H9 (cell line): Measurements from ENCODE around the gene RBP2. TPM values are rescaled to one million over a fixed set of nuclear protein-coding genes. Genes with fewer than 3 reads are reported as not detected.

ENCODE experiments used
- DNase-seq: peaks from one replicate; pipeline ENCODE4 v3.0.0-alpha.2; 2017
- H2AFZ ChIP-seq: one replicate; pipeline ENCODE4 v1.6.1; 2013; ENCODE audit warnings: mild to moderate bottlenecking, low read length, control low read depth, moderate library complexity
- H2AK5ac ChIP-seq: 2 replicates; pipeline ENCODE4 v1.6.1; 2013; ENCODE audit warnings: low read length, control low read depth, mixed read lengths; ENCODE audit not compliant: insufficient read length
- H2BK120ac ChIP-seq: one replicate; pipeline ENCODE4 v1.6.1; 2013; ENCODE audit warnings: low read depth, mild to moderate bottlenecking, low read length, control low read depth, inconsistent platforms; ENCODE audit not compliant: poor library complexity, severe bottlenecking
- H2BK12ac ChIP-seq: 2 replicates; pipeline ENCODE4 v1.6.1; 2013; ENCODE audit warnings: low read length, control low read depth, mixed read lengths, low read depth; ENCODE audit not compliant: insufficient read length
- H2BK15ac ChIP-seq: 2 replicates; pipeline ENCODE4 v1.6.1; 2013; ENCODE audit warnings: low read depth, low read length, control low read depth
- H2BK20ac ChIP-seq: one replicate; pipeline ENCODE4 v1.6.1; 2013; ENCODE audit warnings: low read depth, mild to moderate bottlenecking, low read length, control low read depth, inconsistent platforms; ENCODE audit not compliant: poor library complexity, severe bottlenecking
- H2BK5ac ChIP-seq: 2 replicates; pipeline ENCODE4 v1.6.1; 2013; ENCODE audit warnings: low read length, control low read depth, mixed read lengths; ENCODE audit not compliant: insufficient read length
- H3K14ac ChIP-seq: 2 replicates; pipeline ENCODE4 v1.6.1; 2013; ENCODE audit warnings: low read length, control low read depth; ENCODE audit not compliant: insufficient read depth
- H3K18ac ChIP-seq: 2 replicates; pipeline ENCODE4 v1.6.1; 2013; ENCODE audit warnings: low read depth, mild to moderate bottlenecking, mixed read lengths, low read length, control low read depth; ENCODE audit not compliant: insufficient read length
- H3K23ac ChIP-seq: 2 replicates; pipeline ENCODE4 v1.6.1; 2013; ENCODE audit warnings: low read length, control low read depth, mixed read lengths, low read depth; ENCODE audit not compliant: insufficient read length
- H3K23me2 ChIP-seq: 2 replicates; pipeline ENCODE4 v1.6.1; 2013; ENCODE audit warnings: low read depth, mild to moderate bottlenecking, mixed read lengths, low read length, control low read depth; ENCODE audit not compliant: insufficient read length, poor library complexity, severe bottlenecking
- H3K27ac ChIP-seq: 2 replicates; pipeline ENCODE4 v1.5.1; 2013; ENCODE audit warnings: low read length, control low read depth, mixed read lengths, low read depth; ENCODE audit not compliant: insufficient read length
- H3K27me3 ChIP-seq: 2 replicates; pipeline ENCODE4 v1.6.1; 2013; ENCODE audit warnings: low read length, control low read depth, inconsistent platforms; ENCODE audit not compliant: insufficient read depth
- H3K4ac ChIP-seq: 2 replicates; pipeline ENCODE4 v1.6.1; 2013; ENCODE audit warnings: low read depth, mild to moderate bottlenecking, control low read depth, inconsistent platforms, low read length, moderate library complexity
- H3K4me1 ChIP-seq: 2 replicates; pipeline ENCODE4 v1.6.1; 2013; ENCODE audit warnings: low read length, control low read depth, inconsistent platforms; ENCODE audit not compliant: insufficient read depth
- H3K4me2 ChIP-seq: 2 replicates; pipeline ENCODE4 v1.6.1; 2013; ENCODE audit warnings: low read length, control low read depth, mixed read lengths; ENCODE audit not compliant: insufficient read length, insufficient read depth
- H3K56ac ChIP-seq: 2 replicates; pipeline ENCODE4 v1.6.1; 2013; ENCODE audit warnings: low read depth, mild to moderate bottlenecking, mixed read lengths, low read length, control low read depth; ENCODE audit not compliant: insufficient read length
- H3K79me1 ChIP-seq: 2 replicates; pipeline ENCODE4 v1.6.1; 2013; ENCODE audit warnings: low read depth, mild to moderate bottlenecking, moderate library complexity, low read length, control low read depth, inconsistent platforms; ENCODE audit not compliant: insufficient read depth, poor library complexity, severe bottlenecking
- H3K79me2 ChIP-seq: 2 replicates; pipeline ENCODE4 v1.6.1; 2013; ENCODE audit warnings: low read length, control low read depth, inconsistent platforms; ENCODE audit not compliant: insufficient read depth
- H3K9ac ChIP-seq: 2 replicates; pipeline ENCODE4 v1.6.1; 2013; ENCODE audit warnings: low read length, control low read depth, mixed read lengths; ENCODE audit not compliant: insufficient read length; ENCODE audit errors: extremely low read depth
- H3K9me3 ChIP-seq: one replicate; pipeline ENCODE4 v1.6.1; 2013; ENCODE audit warnings: low read depth, low read length, inconsistent platforms; ENCODE audit not compliant: control insufficient read depth
- H3T11ph ChIP-seq: one replicate; pipeline ENCODE4 v1.6.1; 2013; ENCODE audit warnings: mild to moderate bottlenecking, low read length, control low read depth, inconsistent platforms
- H4K20me1 ChIP-seq: one replicate; pipeline ENCODE4 v1.6.1; 2013; ENCODE audit not compliant: control insufficient read depth, insufficient read length, insufficient read depth
- H4K5ac ChIP-seq: 2 replicates; pipeline ENCODE4 v1.6.1; 2013; ENCODE audit warnings: low read depth, mild to moderate bottlenecking, mixed read lengths, low read length, control low read depth; ENCODE audit not compliant: insufficient read length
- H4K8ac ChIP-seq: replicated peaks from 2 replicates; pipeline ENCODE4 v1.6.1; 2013; ENCODE audit warnings: low read length, control low read depth, mixed read lengths, low read depth; ENCODE audit not compliant: insufficient read length
- H4K91ac ChIP-seq: 2 replicates; pipeline ENCODE4 v1.6.1; 2013; ENCODE audit warnings: low read depth, mild to moderate bottlenecking, moderate library complexity, mixed read lengths, low read length, control low read depth; ENCODE audit not compliant: insufficient read length
- H3K27ac Mint-ChIP-seq, 3 experiments: 2 replicates in 2 of 3; 3 replicates in 1 of 3; pipeline ENCODE4 v1.8.0; 2020 to 2021; ENCODE audit warnings: mixed read lengths in 3 of 3, mild to moderate bottlenecking in 1 of 3, moderate library complexity in 1 of 3
- H3K27me3 Mint-ChIP-seq: 2 replicates; pipeline ENCODE4 v1.8.0; 2021; ENCODE audit warnings: low read depth, mild to moderate bottlenecking, moderate library complexity, mixed read lengths
- H3K36me3 Mint-ChIP-seq, 3 experiments: 2 replicates in 2 of 3; 3 replicates in 1 of 3; pipeline ENCODE4 v1.8.0; 2020 to 2021; ENCODE audit warnings: low read depth in 3 of 3, mixed read lengths in 3 of 3; ENCODE audit not compliant: insufficient read depth in 1 of 3
- H3K4me1 Mint-ChIP-seq, 2 experiments: 2 replicates each; pipeline ENCODE4 v1.8.0; 2020; ENCODE audit warnings: mixed read lengths in 2 of 2
- H3K4me3 Mint-ChIP-seq, 2 experiments: 2 replicates in 1 of 2; 3 replicates in 1 of 2; pipeline ENCODE4 v1.8.0; 2020 to 2021; ENCODE audit warnings: mild to moderate bottlenecking in 2 of 2, mixed read lengths in 2 of 2, moderate library complexity in 1 of 2
- H3K9me3 Mint-ChIP-seq, 2 experiments: 2 replicates in 1 of 2; 3 replicates in 1 of 2; pipeline ENCODE4 v1.8.0; 2020; ENCODE audit warnings: mild to moderate bottlenecking in 2 of 2, mixed read lengths in 2 of 2, moderate library complexity in 1 of 2
- WGBS: extraction: QIAGEN DNeasy Blood & Tissue Kit; methylation state at CpG from one replicate; pipeline ENCODE4 v1.1.7; 2013; ENCODE audit warnings: missing lambda C conversion rate, low lambda C conversion rate, mixed read lengths; ENCODE audit not compliant: insufficient read length; ENCODE audit errors: extremely low coverage; 5-methylcytosine and 5-hydroxymethylcytosine counted together
- total RNA-seq: library from RNA; stranded (reverse); gene quantifications from 2 replicates; pipeline ENCODE4 v1.2.1, GENCODE V29; 2021
- TF ChIP-seq, protein P1 (sequence below): fragments of 200-600 bp; sonication (generic); conservative IDR thresholded peaks from 3 replicates; pipeline ENCODE4 v1.8.0; 2021; ENCODE audit warnings: antibody characterized with exemption, mild to moderate bottlenecking

Gene RBP2
- total RNA-seq, 1 experiment from 2014 or later: not detected

DNA sequence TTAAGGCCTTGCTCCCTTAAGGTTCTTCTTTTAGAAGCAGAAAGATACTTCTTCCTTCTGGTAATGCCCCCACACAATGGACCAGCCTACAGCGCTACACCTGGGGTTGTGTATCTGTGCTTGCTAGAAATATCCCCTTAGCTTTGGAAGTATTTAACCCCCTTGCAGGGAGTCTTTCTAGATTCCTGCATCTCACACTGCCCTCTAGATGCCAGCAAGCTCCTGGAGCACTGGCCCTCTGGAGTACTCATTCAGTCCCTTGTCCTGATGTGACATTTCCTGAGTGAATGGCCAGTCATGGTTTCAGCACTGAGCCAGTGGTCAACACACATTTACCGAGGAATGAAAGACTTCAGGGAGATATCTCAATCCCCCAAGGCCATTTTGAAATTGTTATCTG is 30.4 kb upstream of the RBP2 start:
- no peak overlapping the region for H3K14ac ChIP-seq

More for the DNA sequence above, 30.4 kb upstream of the RBP2 start:
- no peak overlapping the region for H3T11ph ChIP-seq
- no peak overlapping the region for H3K56ac ChIP-seq
- H3K79me2 ChIP-seq: no peaks in the 10 kb centered on the region
- no peak overlapping the region for H3K23ac ChIP-seq
- H3K27ac Mint-ChIP-seq: no peak overlapping the region
- DNase-seq: peak; percentile 52
- no peak overlapping the region for H2BK20ac ChIP-seq
- no peak overlapping the region for H3K4ac ChIP-seq
- H3K4me1 Mint-ChIP-seq: no peaks in the 10 kb centered on the region
- no peaks in the 10 kb centered on the region for H3K27me3 Mint-ChIP-seq
- H3K4me3 Mint-ChIP-seq: no peak overlapping the region
- H3K79me1 ChIP-seq: no peaks in the 10 kb centered on the region
- H4K91ac ChIP-seq: no peak overlapping the region
- WGBS: no CpG with 5 or more reads among the region's 2 CpGs
- no peaks in the 10 kb centered on the region for H3K27me3 ChIP-seq
- no peaks in the 10 kb centered on the region for H3K9me3 ChIP-seq
- no peak overlapping the region for H4K5ac ChIP-seq
- H3K4me2 ChIP-seq: no peak overlapping the region
- H3K4me1 ChIP-seq: no peaks in the 10 kb centered on the region
- no peak overlapping the region for H4K8ac ChIP-seq
- no peak overlapping the region for H2AFZ ChIP-seq
- no peak overlapping the region for H2BK15ac ChIP-seq
- H3K27ac ChIP-seq: no peak overlapping the region
- no peak overlapping the region for H2BK120ac ChIP-seq
- no peak overlapping the region for H3K9ac ChIP-seq
- H2AK5ac ChIP-seq: no peak overlapping the region
- H3K9me3 Mint-ChIP-seq: no peaks in the 10 kb centered on the region
- no peak overlapping the region for H2BK12ac ChIP-seq
- H3K18ac ChIP-seq: no peak overlapping the region
- H2BK5ac ChIP-seq: no peak overlapping the region
- no peaks in the 10 kb centered on the region for H3K36me3 Mint-ChIP-seq
- TF ChIP-seq, protein P1, sequence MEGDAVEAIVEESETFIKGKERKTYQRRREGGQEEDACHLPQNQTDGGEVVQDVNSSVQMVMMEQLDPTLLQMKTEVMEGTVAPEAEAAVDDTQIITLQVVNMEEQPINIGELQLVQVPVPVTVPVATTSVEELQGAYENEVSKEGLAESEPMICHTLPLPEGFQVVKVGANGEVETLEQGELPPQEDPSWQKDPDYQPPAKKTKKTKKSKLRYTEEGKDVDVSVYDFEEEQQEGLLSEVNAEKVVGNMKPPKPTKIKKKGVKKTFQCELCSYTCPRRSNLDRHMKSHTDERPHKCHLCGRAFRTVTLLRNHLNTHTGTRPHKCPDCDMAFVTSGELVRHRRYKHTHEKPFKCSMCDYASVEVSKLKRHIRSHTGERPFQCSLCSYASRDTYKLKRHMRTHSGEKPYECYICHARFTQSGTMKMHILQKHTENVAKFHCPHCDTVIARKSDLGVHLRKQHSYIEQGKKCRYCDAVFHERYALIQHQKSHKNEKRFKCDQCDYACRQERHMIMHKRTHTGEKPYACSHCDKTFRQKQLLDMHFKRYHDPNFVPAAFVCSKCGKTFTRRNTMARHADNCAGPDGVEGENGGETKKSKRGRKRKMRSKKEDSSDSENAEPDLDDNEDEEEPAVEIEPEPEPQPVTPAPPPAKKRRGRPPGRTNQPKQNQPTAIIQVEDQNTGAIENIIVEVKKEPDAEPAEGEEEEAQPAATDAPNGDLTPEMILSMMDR: peak; percentile 39; the same call in 1 of the 3 replicates
- no peaks in the 10 kb centered on the region for H4K20me1 ChIP-seq
- no peaks in the 10 kb centered on the region for H3K23me2 ChIP-seq
